ENCODE data around the gene LRRC10B. TPM values are rescaled to one million over a fixed set of nuclear protein-coding genes. Genes with fewer than 3 reads are reported as not detected.
"Not testable (repeated sequence)": the region's sequence is repeated elsewhere in the genome, so short reads cannot be mapped to it uniquely, and the experiment has no call there.

LRRC10B gene
- total RNA-seq (0.60 and 0.74 TPM in 2 replicates), polyA plus RNA-seq (0.62 and 0.65 TPM in 2 replicates)

DNA sequence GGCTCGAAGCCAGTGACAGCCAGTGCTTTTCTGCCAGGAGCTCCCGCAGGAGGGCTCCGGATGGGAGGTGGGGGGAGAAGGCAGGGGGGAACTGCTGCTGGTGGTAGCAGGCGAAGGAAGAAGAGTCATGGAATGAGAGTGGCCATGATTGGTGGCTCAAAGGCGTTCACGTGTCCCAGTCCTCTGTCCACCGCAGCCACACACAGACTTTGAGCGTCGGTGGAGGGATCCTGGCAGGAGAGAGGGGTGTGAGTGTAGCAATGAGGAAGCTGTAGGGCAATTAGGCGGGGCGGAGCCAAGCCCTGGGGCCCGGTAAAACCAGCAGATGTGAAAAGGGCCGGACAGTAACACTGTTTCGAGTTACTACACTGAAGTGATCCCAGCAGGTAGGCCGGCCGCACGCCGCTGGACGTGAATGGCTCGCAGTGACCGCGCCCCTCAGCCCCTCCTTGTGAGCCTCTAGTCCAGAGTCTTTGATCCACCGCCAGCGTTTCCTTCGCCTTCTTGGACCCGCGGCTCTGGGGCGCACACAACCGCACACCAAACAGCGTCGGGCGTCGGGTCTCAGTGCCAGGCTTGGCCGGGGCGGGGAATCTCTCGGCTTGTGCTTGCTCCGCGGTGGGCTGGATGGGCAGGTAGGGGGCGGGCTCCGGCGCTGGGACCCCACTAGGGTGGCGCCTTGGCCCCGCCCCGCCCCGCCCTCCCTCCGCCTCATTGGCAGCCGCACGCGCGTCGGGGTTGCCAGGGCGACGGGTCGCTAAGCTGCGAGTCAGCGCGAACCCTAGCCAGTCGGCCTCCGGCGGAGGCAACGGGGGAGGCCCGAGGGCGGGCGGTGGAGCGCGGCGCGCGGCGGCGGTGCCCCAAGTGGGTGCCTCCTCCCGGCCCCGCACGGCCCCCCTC, at the start of gene LRRC10B:
LRRC10B (plus strand) TSS at position 788 of the 900 bp plus-strand sequence. CDS start 250 bp downstream, outside the sequence.
- DNase-seq (ENCODE audit: low read depth in 1 of 2, low spot score in 1 of 2): peak in 1 of 2 donors; percentile 80
- Histone ChIP-seq H3K4me3 (peak within 1 kb of the TSS; percentile 22), H3K27me3 (peaks cover 51% of the 10 kb centered on the region), H3K9me3 (ENCODE audit: low read depth) (no peaks in the 10 kb centered on the region), H3K4me1 (ENCODE audit: low read depth) (no peaks in the 10 kb centered on the region), H3K27ac (no peak within 1 kb of the TSS), H3K36me3 (no peaks in the 10 kb centered on the region)
- TF ChIP-seq, protein P1, sequence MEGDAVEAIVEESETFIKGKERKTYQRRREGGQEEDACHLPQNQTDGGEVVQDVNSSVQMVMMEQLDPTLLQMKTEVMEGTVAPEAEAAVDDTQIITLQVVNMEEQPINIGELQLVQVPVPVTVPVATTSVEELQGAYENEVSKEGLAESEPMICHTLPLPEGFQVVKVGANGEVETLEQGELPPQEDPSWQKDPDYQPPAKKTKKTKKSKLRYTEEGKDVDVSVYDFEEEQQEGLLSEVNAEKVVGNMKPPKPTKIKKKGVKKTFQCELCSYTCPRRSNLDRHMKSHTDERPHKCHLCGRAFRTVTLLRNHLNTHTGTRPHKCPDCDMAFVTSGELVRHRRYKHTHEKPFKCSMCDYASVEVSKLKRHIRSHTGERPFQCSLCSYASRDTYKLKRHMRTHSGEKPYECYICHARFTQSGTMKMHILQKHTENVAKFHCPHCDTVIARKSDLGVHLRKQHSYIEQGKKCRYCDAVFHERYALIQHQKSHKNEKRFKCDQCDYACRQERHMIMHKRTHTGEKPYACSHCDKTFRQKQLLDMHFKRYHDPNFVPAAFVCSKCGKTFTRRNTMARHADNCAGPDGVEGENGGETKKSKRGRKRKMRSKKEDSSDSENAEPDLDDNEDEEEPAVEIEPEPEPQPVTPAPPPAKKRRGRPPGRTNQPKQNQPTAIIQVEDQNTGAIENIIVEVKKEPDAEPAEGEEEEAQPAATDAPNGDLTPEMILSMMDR (IDR thresholded peaks at IDR 0.05; ENCODE audit: low read depth, low read length): no peak

DNA sequence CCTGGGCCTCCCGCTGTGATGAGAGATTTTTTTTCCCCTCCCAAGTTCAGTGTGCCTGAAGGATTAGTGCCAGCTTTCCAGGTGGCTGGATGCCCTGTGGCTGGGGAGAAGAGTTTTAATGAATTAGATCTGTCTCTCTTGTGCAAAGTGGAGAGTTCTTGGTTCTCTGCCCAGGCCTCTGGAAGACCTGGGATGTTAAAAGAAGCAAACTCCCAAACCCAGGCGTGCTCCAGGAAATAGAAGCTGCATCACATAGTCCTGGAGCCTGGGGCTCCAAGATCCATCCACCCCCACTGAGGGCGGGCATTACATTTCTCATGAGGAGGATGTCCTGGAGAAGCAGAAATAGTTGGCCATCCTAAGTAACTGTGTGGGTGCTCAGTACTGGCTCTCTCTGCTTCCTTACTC, 48.1 kb upstream of the LRRC10B start:
- Histone ChIP-seq H3K9me3 (ENCODE audit: low read depth) (no peaks in the 10 kb centered on the region), H3K27me3 (no peaks in the 10 kb centered on the region), H3K36me3 (no peaks in the 10 kb centered on the region), H3K27ac (no peak overlapping the region), H3K4me1 (ENCODE audit: low read depth) (no peaks in the 10 kb centered on the region), H3K4me3 (no peak overlapping the region)
- DNase-seq (ENCODE audit: low read depth in 1 of 2, low spot score in 1 of 2): peak in 1 of 2 donors; percentile 15
- TF ChIP-seq, protein P1 (IDR thresholded peaks at IDR 0.05; ENCODE audit: low read depth, low read length): no peak

DNA sequence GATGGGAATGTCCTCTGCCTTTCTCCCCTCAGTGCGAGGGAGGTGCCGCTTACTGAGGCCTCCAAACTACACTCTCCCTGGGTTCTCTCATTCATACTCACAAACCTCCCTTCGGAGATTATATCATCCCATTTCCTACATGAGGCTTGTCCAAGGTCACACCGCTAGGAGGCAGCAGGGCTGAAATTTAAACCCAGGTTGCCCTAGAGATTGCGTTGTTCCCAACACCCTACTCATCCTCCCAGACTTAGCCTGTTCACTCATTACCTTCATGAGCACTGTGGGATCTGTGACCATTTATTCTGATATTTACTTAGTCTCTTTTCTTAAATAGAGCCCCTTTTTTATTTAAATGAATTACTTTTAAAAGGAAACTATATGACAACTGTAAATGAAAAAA, 47.6 kb upstream of the LRRC10B start:
- Histone ChIP-seq H3K4me1 (ENCODE audit: low read depth) (no peaks in the 10 kb centered on the region), H3K27me3 (no peaks in the 10 kb centered on the region), H3K9me3 (ENCODE audit: low read depth) (no peaks in the 10 kb centered on the region), H3K36me3 (no peaks in the 10 kb centered on the region), H3K4me3 (no peak overlapping the region), H3K27ac (no peak overlapping the region)
- no peak for DNase-seq (ENCODE audit: low read depth in 1 of 2, low spot score in 1 of 2)
- TF ChIP-seq, protein P1 (IDR thresholded peaks at IDR 0.05; ENCODE audit: low read depth, low read length): peak; percentile 11

DNA sequence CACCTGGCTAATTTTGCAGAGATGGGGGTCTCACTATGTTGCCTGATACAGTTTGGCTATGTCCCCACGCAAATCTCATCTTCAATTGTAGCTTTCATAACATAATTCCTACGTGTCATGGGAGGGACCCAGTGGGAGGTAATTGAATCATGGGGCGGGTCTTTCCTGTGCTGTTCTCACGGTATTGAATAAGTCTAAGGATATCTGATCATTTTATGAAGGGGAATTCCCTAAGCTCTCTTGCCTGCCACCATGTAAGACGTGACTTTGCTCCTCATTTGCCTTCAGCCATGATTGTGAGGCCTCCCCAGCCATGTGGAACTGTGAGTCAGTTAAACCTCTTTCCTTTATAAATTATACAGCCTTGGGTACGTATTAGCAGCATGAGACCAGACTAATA, 40.9 kb upstream of the LRRC10B start:
- H3K36me3 ChIP-seq; DNase-seq (ENCODE audit: low read depth in 1 of 2, low spot score in 1 of 2); H3K27ac ChIP-seq; H3K9me3 ChIP-seq (ENCODE audit: low read depth); H3K4me3 ChIP-seq; H3K27me3 ChIP-seq; H3K4me1 ChIP-seq (ENCODE audit: low read depth): not testable (repeated sequence)

DNA sequence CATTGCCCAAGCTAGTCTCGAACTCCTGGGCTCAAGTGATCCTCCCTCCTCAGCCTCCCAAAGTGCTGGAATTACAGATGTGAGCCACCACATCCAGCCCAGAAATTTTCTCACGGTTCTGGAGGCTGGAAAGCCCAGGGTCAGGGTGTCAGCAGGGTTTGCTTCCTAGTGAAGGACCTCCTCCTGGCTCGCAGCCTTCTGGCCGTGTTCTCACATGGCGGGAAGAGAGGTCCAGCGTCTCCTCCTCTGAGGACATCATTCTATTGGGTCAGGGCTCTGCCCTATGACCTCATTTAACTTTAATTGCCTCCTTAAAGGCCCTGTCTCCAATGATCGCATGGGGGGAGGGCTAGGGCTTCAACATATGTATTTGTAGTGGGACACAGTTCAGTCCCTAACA, 40.5 kb upstream of the LRRC10B start:
- Histone ChIP-seq H3K36me3 (no peaks in the 10 kb centered on the region), H3K27ac (no peak overlapping the region), H3K4me3 (no peak overlapping the region), H3K4me1 (ENCODE audit: low read depth) (no peaks in the 10 kb centered on the region), H3K9me3 (ENCODE audit: low read depth) (no peaks in the 10 kb centered on the region), H3K27me3 (no peaks in the 10 kb centered on the region)
- TF ChIP-seq, protein P1 (IDR thresholded peaks at IDR 0.05; ENCODE audit: low read depth, low read length): no peak
- DNase-seq (ENCODE audit: low read depth in 1 of 2, low spot score in 1 of 2): no peak

DNA sequence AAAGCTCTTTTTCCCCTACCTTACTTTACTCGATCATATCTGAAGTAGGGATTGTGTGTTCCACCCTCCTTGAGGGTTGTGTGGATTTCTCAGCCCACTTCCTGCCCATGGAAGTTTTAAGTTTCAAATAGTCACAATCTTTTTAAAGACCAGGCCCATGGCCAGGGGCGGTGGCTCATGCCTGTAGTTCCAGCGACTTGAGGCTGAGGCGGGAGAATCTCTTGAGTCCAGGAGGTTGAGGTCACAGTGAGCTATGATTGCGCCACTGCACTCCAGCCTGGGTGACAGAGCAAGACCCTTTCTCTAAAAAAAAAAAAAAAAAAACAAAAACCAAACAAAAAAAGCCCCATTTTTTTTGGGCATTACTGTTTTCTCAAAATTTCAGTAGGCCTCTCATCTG, 36.3 kb upstream of the LRRC10B start:
- TF ChIP-seq, protein P1 (IDR thresholded peaks at IDR 0.05; ENCODE audit: low read depth, low read length): no peak
- no peaks in the 10 kb centered on the region for H3K9me3 ChIP-seq (ENCODE audit: low read depth)
- peak in 1 of 2 donors; percentile 46 for DNase-seq (ENCODE audit: low read depth in 1 of 2, low spot score in 1 of 2)
- no peaks in the 10 kb centered on the region for H3K4me1 ChIP-seq (ENCODE audit: low read depth)
- no peaks in the 10 kb centered on the region for H3K27me3 ChIP-seq
- no peak overlapping the region for H3K4me3 ChIP-seq
- no peak overlapping the region for H3K27ac ChIP-seq
- no peaks in the 10 kb centered on the region for H3K36me3 ChIP-seq
